ENCODE data around the gene PIK3CB.

DNA sequence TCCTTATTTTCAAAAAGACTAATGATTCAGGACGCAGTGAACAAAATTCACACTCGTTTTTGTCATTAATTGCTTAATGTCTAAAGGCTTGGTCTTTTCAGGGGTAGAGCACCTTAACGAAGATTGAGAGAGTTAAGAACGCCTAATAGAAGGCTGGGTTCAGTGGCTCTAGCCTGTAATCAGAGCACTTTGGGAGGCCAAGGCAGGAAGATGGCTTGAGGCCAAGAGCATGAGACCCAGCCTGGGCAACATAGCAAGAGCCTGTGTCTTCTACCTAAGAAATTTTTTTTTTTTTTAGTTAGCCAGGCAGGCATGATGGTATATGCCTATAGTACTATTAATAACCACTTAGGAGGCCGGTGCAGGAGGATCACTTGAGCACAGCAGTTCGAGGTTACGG is 7.5 kb downstream of the PIK3CB start:
- no peak for TF ChIP-seq POLR2AphosphoS5 (IDR thresholded peaks at IDR 0.05)
- TF ChIP-seq, protein P1, sequence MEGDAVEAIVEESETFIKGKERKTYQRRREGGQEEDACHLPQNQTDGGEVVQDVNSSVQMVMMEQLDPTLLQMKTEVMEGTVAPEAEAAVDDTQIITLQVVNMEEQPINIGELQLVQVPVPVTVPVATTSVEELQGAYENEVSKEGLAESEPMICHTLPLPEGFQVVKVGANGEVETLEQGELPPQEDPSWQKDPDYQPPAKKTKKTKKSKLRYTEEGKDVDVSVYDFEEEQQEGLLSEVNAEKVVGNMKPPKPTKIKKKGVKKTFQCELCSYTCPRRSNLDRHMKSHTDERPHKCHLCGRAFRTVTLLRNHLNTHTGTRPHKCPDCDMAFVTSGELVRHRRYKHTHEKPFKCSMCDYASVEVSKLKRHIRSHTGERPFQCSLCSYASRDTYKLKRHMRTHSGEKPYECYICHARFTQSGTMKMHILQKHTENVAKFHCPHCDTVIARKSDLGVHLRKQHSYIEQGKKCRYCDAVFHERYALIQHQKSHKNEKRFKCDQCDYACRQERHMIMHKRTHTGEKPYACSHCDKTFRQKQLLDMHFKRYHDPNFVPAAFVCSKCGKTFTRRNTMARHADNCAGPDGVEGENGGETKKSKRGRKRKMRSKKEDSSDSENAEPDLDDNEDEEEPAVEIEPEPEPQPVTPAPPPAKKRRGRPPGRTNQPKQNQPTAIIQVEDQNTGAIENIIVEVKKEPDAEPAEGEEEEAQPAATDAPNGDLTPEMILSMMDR (IDR thresholded peaks at IDR 0.05; ENCODE audit: poor library complexity, severe bottlenecking) = no peak
- TF ChIP-seq TAF1 (IDR thresholded peaks at IDR 0.05; ENCODE audit: low read depth) = no peak
